HG03558 (cell line): ENCODE results near the gene CARD14.
"Not testable (repeated sequence)": the region's sequence is repeated elsewhere in the genome, so short reads cannot be mapped to it uniquely, and the experiment has no call there.

Source experiments
- ATAC-seq: cut with Tn5 transposase; IDR thresholded peaks from one replicate; pipeline ENCODE4 v1.9.1; 2021; ENCODE audit warnings: moderate number of reproducible peaks; ENCODE audit not compliant: unreplicated experiment; ENCODE audit errors: extremely low read depth

The CARD14 gene

GRCh38 chr17:80182845-80183223, 13.0 kb downstream of the CARD14 start:
- no peak for ATAC-seq

DNA sequence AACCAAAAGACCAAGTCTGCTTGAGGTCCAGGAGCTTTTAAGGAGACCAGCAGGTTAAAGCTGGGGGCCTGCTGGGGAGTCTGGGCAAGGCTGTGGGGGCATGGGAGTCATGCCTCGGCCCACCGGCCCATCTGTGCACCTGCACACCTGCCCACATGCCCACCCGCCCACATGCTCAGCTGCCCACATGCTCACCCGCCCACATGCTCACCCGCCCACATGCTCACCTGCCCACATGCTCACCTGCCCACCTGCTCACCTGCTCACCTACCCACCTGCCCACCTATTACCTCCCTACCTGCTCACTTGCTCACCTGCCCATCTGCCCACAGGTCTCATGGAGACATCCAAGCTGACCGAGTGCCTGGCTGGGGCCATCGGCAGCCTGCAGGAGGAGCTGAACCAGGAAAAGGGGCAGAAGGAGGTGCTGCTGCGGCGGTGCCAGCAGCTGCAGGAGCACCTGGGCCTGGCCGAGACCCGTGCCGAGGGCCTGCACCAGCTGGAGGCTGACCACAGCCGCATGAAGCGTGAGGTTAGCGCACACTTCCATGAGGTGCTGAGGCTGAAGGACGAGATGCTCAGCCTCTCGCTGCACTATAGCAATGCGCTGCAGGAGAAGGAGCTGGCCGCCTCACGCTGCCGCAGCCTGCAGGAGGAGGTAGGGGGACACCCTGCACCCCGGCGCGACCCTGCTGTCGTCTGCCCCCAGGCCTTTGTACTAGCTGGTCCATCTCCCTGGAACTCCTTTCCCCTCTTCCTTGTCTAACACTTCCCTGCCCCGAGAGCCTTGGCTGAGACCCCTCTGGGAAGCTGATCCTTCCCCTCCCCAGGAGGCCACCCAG, 14.0 kb downstream of the CARD14 start:
- no peak for ATAC-seq

DNA sequence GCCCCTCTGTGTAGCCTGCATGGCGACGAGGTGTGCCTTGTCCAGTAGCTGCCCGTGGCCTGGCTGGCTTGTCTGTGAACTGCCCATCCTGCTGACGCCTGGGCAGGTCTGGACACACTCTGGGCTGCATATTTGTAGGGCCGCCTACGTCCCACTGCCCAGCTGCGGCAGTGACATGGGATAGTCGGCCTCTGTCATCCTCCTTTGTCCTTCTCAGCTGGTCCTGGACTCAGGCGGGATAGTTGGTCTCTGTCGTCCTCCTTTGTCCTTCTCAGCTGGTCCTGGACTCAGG, 14.5 kb downstream of the CARD14 start:
- ATAC-seq = no peak

DNA sequence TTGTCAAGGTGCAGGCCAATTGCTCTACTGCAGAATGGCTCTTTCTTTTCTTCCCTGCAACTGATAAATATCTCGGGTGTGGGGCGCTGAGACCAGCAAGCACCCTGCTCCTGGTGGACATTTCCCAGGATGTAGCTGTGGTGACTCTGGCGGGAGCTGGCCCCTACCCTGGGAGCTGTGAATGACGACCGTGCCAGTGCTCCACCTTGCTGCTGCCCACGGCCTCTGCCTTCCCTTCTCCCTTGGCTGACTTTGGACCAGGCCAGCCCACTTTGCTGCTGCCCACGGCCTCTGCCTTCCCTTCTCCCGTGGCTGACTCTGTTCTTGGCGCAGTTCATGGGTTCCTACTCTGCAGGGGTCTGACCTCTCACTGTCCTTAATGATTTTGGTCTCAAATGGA, 16.1 kb downstream of the CARD14 start:
- no peak for ATAC-seq

DNA sequence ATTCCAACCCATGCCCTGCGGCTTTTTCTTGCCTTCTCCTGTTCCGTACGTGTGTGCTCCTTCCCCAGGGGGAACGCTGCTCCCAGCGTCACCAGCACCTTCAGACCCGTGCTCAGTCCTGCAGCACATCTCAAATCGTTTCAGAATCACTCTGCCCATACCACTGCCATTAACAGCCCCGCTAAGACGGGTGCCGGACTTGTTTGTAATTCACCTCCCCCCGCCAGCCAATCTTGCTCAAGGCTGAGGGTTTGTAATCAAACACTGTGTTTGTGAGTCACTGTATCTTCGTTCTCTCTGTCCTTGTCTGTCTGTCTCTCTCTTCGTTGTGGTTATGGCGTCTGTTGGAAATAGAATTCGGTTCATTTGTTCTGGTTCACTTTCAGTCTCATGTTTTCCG, 17.3 kb downstream of the CARD14 start:
- ATAC-seq = no peak

DNA sequence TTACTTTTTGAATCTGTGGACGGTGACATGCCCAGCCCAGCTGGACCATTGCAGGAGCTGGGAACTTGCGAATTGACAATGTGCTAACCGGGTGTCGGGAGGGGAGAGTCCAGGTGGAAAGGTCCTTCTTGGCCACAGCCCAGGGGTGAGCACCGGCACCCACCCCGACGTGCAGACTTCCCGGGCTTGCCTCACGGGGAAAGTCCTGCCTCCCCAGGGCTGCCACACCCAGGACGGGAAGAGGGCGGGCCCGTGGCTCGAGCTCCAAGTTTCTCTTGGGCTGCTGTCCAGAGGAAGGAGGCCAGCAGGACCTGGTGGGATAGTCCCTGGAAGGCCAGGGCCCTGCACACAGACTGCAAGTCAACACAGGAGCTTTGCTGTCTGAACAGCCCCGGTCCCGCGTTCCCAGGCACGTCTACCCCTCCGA, 17.7 kb downstream of the CARD14 start:
- ATAC-seq = no peak

DNA sequence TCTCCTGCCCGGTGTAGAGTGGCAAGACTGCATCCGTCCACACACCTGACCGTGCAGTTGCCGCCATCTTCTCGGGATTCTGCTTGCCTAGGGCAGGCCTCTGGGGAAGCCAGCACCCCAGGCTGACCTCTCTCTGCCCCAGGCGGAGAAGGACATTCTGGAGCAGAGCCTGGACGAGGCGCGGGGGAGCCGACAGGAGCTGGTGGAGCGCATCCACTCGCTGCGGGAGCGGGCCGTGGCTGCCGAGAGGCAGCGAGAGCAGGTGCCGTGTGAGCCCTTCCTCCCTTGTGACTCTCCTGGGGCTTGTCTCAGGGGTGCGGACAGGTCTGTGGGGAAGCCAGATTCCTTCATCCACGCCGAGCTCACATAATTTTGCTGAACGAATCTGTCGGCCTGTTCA, 19.8 kb downstream of the CARD14 start:
- ATAC-seq = no peak

DNA sequence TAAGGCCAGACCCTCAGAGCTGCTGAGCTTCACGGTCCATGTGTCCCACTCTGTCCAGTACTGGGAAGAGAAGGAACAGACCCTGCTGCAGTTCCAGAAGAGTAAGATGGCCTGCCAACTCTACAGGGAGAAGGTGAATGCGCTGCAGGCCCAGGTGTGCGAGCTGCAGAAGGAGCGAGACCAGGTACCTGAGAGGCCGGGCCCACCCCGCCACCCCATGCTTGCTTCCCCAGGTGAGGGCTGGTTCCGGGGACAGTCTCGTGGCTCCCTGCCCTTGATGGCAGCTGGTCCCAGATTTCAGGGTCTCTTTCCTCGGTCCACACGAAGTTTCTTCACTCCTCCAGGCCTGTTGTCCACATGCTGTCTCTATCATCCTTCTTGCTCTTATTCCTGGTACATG, 20.9 kb downstream of the CARD14 start:
- ATAC-seq = no peak

DNA sequence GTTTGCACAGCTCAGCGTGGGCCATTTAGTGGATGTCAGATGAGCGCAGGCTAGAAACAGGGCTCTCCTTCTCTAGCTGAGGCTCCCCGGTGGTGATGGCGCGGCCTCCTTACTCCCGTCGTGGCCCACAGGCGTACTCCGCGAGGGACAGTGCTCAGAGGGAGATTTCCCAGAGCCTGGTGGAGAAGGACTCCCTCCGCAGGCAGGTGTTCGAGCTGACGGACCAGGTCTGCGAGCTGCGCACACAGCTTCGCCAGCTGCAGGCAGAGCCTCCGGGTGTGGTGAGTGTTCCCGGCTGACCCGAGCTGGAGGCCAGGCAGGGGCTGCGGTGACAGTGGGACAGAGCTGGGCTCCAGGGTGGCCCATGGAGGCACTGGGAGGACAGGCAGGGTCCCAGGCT, 21.4 kb downstream of the CARD14 start:
- no peak for ATAC-seq

DNA sequence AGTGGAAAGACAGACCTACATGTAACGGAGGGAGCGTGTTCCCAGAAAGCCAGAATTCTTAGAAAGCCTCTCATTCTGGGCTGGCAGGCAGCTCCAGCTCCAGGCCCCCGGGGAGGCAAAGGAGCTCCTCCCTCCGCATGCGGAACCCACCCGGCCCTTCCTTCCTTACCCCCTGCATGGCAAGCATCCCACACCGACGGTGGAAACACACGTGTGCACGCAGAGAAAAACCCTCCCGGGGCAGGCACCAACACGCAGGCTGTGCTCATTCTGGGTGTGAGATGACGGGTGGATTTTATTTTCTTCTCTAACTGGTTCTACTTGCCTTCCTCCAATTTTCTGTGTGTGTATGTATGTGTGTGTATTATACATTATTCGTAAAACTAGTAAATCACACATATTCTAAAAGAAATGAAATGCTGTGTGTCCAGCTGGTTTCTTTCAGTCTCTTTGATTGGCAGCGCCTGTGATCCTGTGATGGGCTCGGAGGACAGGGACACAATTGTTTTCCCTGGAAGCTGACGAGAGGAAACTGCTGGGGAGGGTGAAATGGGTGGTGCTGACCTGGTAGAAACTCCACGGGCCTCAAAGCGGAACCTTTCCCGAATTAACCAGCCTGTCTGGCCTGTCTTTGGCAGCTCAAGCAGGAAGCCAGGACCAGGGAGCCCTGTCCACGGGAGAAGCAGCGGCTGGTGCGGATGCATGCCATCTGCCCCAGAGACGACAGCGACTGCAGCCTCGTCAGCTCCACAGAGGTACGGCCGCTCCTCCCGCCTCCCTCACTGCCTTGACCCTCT, 22.2 kb downstream of the CARD14 start:
- no peak for ATAC-seq

GRCh38 chr17:80195141-80195540, 25.3 kb downstream of the CARD14 start:
- ATAC-seq = no peak

DNA sequence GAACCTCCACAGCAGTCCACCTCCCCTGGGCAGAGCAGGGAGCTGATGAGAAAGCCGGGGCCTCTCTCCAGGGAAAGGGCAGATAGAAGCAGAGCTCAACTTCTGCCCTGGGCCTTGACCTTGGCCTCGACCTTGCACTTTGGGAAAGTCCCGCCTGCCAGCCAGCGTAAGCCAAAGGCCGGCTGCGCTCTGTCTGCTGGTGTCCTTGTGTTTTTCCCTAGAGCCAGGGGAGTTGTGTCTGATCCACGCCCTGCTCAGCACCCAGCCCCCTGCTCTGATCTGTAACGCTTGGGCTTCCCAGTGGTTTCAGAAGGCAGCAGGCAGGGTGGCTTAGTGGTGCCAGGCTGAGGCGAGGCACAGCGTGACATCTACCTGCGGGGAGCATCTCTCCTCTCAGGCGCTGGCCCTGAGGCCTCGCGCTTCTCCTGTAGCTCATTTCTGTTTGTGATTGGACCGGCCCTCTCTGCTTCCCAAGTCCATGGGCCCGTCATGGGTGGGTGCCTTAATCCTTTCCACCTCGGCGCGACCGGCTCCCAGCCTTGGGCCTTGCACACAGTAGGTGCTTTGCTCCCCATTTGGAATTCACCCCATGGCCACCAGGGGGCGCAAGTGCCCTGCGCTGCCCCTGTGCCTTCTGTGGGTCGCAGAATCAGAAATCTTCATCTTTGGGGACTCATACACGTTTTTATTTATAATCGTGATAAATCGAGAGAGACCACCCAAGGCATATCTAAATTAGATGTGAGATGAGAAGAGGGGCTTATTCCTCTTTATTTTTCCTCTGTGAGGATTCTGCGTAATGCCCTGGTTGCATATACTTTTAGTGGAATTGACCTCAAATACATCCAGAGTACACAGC, 26.1 kb downstream of the CARD14 start:
- no peak for ATAC-seq

DNA sequence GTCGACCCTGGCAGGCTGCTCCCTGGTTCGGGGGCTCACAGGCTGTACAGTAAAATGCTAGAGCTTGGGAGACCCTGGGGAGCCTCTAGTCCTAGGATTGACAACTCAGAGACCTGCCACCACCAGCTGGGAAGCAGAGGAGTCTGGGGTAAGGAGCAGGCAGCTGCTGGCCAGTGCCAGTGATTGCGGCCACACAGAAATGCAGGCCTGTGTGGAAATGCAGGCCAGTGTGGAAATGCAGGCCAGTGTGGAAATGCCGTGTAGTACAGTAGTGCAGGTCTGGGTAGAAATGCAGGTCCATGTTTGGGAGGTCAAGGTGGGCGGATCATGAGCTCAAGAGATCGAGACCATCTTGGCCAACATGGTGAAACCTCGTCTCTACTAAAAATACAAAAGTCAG, 26.8 kb downstream of the CARD14 start:
- ATAC-seq = no peak

DNA sequence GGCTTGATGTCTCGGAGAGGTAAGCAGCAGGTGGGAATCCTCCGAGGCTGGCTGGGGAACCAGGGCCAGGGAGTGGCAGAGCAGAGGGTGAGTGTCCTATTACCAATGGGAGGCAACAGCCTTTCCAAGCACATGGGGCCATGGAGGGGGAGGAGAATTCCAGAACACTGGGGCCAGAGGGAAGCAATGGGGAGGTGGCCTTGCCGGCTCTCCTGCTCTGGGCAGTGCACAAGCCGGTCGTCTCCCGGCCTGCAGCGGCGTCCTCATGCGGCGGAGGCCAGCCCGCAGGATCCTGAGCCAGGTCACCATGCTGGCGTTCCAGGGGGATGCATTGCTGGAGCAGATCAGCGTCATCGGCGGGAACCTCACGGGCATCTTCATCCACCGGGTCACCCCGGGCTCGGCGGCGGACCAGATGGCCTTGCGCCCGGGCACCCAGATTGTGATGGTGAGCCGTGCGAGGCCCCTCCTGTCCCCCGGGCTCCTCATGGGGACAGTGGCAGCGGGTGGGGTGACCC, 28.4 kb downstream of the CARD14 start:
- no peak for ATAC-seq

- ATAC-seq = not testable (repeated sequence)
Observed at GRCh38 chr17:80199295-80199694, 29.5 kb downstream of the CARD14 start.

DNA sequence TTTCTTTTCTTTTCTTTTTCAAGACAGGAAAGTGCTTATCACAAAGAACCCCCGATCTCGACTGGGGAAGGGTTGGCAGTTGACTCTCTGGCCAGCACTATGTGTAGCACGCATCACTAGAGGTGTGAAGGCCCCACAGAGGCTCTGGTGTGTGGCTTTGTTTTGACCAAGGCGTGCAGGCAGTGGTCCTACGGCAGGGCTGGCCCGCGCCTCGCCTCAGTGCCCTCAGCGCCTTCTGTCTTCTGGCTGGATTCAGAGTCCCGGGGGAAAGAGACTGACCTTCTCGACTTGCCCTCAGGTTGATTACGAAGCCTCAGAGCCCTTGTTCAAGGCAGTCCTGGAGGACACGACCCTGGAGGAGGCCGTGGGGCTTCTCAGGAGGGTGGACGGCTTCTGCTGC, 31.6 kb downstream of the CARD14 start:
- ATAC-seq = no peak

GRCh38 chr17:80202197-80202596, 32.4 kb downstream of the CARD14 start:
- no peak for ATAC-seq

DNA sequence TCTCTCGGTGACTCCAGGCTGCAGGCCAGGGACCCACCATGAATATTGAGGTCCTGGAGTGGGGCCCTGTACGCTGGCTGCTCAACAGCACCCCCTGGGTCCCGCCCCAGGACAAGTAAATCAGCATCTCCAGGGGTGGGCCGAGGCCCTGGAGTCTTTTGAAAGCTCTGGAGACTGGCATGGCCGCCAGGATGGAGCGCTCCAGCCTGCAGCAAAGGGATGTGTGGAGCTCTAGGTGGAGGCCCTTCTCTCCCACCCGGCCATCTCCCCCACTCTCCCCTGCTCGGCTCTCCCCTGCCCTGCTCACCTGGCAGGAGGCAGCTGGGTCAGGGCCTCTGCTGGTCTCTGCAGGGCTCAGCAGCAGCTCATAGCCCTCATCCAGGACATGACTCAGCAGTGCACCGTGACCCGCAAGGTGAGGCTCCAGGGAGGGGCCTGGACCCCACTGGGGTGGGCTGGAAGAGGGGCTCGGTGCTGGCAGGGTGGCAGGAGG, 33.7 kb downstream of the CARD14 start:
- no peak for ATAC-seq

DNA sequence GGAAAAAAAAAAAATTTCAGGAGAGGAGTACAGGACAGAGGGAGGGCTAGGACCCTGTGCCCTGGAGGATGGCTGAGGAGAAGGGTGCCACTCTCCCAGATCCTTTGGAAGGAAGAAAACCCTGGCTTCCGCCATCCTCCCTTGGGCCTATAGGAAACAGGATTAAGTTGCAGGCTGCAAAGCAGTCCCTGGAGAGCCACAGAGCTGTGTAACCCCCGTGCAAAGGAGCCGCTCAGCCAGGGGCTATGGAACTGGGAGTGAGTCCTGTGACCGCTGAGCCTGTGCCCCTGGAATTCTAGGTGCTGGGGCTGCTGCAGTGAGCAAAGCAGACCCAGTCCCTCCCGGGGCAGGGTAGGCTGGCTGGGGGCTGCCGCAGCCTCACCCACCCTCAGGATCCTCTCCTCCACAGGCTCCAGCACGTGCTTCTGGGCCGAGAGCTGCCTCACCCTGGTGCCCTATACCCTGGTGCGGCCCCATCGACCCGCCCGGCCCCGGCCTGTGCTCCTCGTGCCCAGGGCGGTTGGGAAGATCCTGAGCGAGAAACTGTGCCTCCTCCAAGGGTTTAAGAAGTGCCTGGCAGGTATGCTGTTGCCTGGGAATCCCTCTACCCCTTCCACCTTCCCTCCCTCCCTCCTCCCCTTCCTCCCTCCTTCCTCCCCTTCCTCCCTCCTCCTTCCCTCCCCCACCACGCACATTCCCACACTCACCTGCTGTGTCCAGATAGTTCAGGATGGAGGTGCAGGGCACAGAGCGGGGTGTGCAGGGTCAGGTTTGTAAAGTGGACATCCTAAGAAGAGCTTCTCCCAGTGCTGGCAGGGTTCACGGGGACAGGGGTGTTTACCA, 35.0 kb downstream of the CARD14 start:
- no peak for ATAC-seq

GRCh38 chr17:80205811-80206210, 36.0 kb downstream of the CARD14 start:
- ATAC-seq = no peak
